Measurements from ENCODE around the gene CTNNA3. TPM values are rescaled to one million over a fixed set of nuclear protein-coding genes. Genes with fewer than 3 reads are reported as not detected.

Gene CTNNA3
- total and polyA plus RNA-seq, 7 donors = under 0.01 to 4.6 (median 2.4) TPM; not detected in 1

DNA sequence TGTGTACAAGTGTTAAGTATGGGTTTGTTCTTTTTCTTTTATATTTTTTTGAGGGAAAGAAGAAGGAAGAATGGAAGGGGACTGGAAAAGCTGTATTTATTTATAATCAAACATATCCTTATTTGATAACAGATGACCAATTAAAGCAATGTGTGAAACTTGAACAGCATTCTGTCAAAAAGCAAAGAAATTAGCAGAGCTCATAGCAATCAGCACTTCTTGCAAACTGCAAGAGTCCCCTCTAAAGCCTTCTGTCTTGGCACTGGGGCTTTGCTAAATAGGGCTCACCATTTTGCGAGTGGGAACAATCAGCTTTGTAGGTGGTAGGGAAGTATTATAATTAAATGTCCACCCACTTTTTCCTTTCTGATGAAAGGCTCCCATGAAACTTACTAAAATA lies 935.1 kb downstream of the CTNNA3 start:
- H3K27me3 ChIP-seq = no peaks in the 10 kb centered on the region
- H3K4me1 ChIP-seq = no peaks in the 10 kb centered on the region
- H3K27ac ChIP-seq = no peak overlapping the region
- WGBS, 2 donors = 88 to 96% methylated on average over 1 of the region's 1 CpG
- no peaks in the 10 kb centered on the region for H3K36me3 ChIP-seq
- intact Hi-C loops (cut with DNase I) = no loop called here
- no peak for TF ChIP-seq POLR2AphosphoS5 (IDR thresholded peaks at IDR 0.05)
- no peak for TF ChIP-seq POLR2A (IDR thresholded peaks at IDR 0.05)
- TF ChIP-seq, protein P1, sequence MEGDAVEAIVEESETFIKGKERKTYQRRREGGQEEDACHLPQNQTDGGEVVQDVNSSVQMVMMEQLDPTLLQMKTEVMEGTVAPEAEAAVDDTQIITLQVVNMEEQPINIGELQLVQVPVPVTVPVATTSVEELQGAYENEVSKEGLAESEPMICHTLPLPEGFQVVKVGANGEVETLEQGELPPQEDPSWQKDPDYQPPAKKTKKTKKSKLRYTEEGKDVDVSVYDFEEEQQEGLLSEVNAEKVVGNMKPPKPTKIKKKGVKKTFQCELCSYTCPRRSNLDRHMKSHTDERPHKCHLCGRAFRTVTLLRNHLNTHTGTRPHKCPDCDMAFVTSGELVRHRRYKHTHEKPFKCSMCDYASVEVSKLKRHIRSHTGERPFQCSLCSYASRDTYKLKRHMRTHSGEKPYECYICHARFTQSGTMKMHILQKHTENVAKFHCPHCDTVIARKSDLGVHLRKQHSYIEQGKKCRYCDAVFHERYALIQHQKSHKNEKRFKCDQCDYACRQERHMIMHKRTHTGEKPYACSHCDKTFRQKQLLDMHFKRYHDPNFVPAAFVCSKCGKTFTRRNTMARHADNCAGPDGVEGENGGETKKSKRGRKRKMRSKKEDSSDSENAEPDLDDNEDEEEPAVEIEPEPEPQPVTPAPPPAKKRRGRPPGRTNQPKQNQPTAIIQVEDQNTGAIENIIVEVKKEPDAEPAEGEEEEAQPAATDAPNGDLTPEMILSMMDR (IDR thresholded peaks at IDR 0.05) = no peak
- TF ChIP-seq EP300 (IDR thresholded peaks at IDR 0.05) = no peak
- no peak for DNase-seq
- H3K9me3 ChIP-seq = no peaks in the 10 kb centered on the region
- H3K4me3 ChIP-seq = no peak overlapping the region

DNA sequence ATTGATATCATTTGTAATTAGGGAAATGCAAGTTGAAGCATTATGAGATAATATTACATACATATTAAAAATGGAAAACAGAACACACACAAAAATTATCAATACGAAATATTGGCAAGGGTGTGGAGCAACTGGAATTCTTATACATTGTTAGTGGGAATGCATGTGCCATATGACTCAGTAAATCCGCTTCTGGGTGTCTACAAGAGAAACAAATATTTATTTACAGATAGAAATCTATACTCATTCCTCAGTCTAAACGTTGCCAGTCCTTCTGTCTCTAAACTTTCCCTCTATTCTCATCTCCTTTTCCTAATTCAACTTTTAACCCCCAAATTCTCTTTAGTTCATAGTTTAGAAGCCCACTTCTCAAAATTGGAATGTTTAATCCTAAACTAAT lies 940.5 kb downstream of the CTNNA3 start:
- intact Hi-C loops (cut with DNase I) = no loop called here
- Histone ChIP-seq H3K27me3 (no peaks in the 10 kb centered on the region), H3K27ac (no peak overlapping the region), H3K4me1 (no peaks in the 10 kb centered on the region), H3K9me3 (no peaks in the 10 kb centered on the region), H3K36me3 (no peaks in the 10 kb centered on the region), H3K4me3 (no peak overlapping the region)
- 55 to 63% methylated on average over 3 of the region's 3 CpGs for WGBS, 2 donors
- no peak for DNase-seq
- no peak for TF ChIP-seq POLR2A (IDR thresholded peaks at IDR 0.05)
- no peak for TF ChIP-seq POLR2AphosphoS5 (IDR thresholded peaks at IDR 0.05)
- TF ChIP-seq, protein P1 (IDR thresholded peaks at IDR 0.05) = no peak
- no peak for TF ChIP-seq EP300 (IDR thresholded peaks at IDR 0.05)

GRCh38 chr10:66752714-66753113 lies 943.3 kb downstream of the CTNNA3 start:
- no peaks in the 10 kb centered on the region for H3K27me3 ChIP-seq
- H3K9me3 ChIP-seq = no peaks in the 10 kb centered on the region
- H3K36me3 ChIP-seq = no peaks in the 10 kb centered on the region
- WGBS, 2 donors = 44 to 87% methylated on average over 1 of the region's 1 CpG
- DNase-seq = no peak
- H3K4me3 ChIP-seq = no peak overlapping the region
- intact Hi-C loops (cut with DNase I) = no loop called here
- TF ChIP-seq EP300 (IDR thresholded peaks at IDR 0.05) = no peak
- TF ChIP-seq, protein P1 (IDR thresholded peaks at IDR 0.05) = no peak
- no peak for TF ChIP-seq POLR2AphosphoS5 (IDR thresholded peaks at IDR 0.05)
- TF ChIP-seq POLR2A (IDR thresholded peaks at IDR 0.05) = no peak
- no peak overlapping the region for H3K27ac ChIP-seq
- no peaks in the 10 kb centered on the region for H3K4me1 ChIP-seq

- H3K27me3 ChIP-seq = no peaks in the 10 kb centered on the region
- H3K4me3 ChIP-seq = no peak overlapping the region
- no peaks in the 10 kb centered on the region for H3K36me3 ChIP-seq
- TF ChIP-seq EP300 (IDR thresholded peaks at IDR 0.05) (no peak), POLR2A (IDR thresholded peaks at IDR 0.05) (no peak), POLR2AphosphoS5 (IDR thresholded peaks at IDR 0.05) (no peak)
- TF ChIP-seq, protein P1 (IDR thresholded peaks at IDR 0.05) = no peak
- no peak overlapping the region for H3K27ac ChIP-seq
- DNase-seq = no peak
- intact Hi-C loops (cut with DNase I) = no loop called here
- H3K9me3 ChIP-seq = no peaks in the 10 kb centered on the region
- no peaks in the 10 kb centered on the region for H3K4me1 ChIP-seq
- 92 to 95% methylated on average over 1 of the region's 1 CpG for WGBS, 2 donors
These were observed 947.8 kb downstream of the CTNNA3 start for GRCh38 chr10:66748217-66748616.

DNA sequence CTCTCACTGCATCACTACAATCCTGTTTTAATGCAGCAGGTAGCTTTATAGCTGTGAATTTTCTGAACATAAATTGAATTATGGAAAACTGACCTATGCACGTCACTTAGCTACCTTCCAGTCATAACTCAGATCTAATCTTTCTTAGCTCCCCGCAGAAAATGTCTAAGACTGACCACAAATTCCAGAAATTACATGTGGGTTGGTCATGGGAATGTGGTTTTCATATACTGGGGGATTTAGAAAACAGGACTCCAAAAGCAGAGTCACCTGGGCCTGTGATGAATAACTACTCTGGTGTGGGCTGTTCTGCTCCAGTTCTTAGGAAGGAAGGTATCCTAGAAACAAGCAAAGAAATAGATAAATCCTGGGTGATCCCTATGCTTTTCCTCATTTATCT lies 948.5 kb downstream of the CTNNA3 start:
- no peak overlapping the region for H3K27ac ChIP-seq
- DNase-seq = no peak
- no peak for TF ChIP-seq POLR2AphosphoS5 (IDR thresholded peaks at IDR 0.05)
- no peak for TF ChIP-seq POLR2A (IDR thresholded peaks at IDR 0.05)
- TF ChIP-seq EP300 (IDR thresholded peaks at IDR 0.05) = no peak
- TF ChIP-seq, protein P1 (IDR thresholded peaks at IDR 0.05) = no peak
- no peaks in the 10 kb centered on the region for H3K36me3 ChIP-seq
- no peaks in the 10 kb centered on the region for H3K9me3 ChIP-seq
- H3K4me3 ChIP-seq = no peak overlapping the region
- no peaks in the 10 kb centered on the region for H3K4me1 ChIP-seq
- intact Hi-C loops (cut with DNase I) = no loop called here
- H3K27me3 ChIP-seq = no peaks in the 10 kb centered on the region
- WGBS, 2 donors = 81 to 90% methylated on average over 2 of the region's 2 CpGs
